22Rv1 (cell line): ENCODE data around the gene ARHGAP10.

Source experiments
- H3K27ac ChIP-seq: fragments of 450-650 bp; 2 replicates; pipeline ENCODE4 v1.5.1; 2017
- ZFX ChIP-seq: fragments of 450-650 bp; IDR thresholded peaks from 2 replicates; pipeline ENCODE4 v1.6.1; 2017; ENCODE audit warnings: antibody characterized with exemption, borderline replicate concordance
- TF ChIP-seq, protein P1 (sequence below): fragments of 450-650 bp; IDR thresholded peaks from 2 replicates; pipeline ENCODE4 v1.5.1; 2017; ENCODE audit warnings: mild to moderate bottlenecking

The ARHGAP10 gene

DNA sequence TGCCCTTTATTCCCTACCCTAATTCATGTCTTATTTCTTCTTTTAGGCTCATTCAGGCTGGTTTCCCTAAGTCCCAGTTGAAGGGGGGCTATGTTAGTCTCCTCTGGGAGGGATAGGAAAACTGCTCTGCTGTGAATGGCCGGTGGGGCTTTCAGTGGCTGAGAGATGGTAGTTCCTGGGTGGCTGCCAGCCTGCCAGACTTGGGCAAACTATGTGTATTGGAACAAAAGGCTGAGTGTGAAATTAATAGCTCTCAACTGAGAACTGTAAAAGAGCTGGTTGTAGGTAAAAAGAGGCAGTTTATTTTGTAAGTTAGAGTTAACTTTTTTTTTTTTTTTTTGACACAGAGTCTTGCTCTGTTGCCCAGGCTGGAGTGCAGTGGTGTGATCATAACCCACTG, 28.8 kb downstream of the ARHGAP10 start:
- peak overlapping the region; percentile 76 for H3K27ac ChIP-seq
- no peak for TF ChIP-seq ZFX
- TF ChIP-seq, protein P1, sequence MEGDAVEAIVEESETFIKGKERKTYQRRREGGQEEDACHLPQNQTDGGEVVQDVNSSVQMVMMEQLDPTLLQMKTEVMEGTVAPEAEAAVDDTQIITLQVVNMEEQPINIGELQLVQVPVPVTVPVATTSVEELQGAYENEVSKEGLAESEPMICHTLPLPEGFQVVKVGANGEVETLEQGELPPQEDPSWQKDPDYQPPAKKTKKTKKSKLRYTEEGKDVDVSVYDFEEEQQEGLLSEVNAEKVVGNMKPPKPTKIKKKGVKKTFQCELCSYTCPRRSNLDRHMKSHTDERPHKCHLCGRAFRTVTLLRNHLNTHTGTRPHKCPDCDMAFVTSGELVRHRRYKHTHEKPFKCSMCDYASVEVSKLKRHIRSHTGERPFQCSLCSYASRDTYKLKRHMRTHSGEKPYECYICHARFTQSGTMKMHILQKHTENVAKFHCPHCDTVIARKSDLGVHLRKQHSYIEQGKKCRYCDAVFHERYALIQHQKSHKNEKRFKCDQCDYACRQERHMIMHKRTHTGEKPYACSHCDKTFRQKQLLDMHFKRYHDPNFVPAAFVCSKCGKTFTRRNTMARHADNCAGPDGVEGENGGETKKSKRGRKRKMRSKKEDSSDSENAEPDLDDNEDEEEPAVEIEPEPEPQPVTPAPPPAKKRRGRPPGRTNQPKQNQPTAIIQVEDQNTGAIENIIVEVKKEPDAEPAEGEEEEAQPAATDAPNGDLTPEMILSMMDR = no peak

DNA sequence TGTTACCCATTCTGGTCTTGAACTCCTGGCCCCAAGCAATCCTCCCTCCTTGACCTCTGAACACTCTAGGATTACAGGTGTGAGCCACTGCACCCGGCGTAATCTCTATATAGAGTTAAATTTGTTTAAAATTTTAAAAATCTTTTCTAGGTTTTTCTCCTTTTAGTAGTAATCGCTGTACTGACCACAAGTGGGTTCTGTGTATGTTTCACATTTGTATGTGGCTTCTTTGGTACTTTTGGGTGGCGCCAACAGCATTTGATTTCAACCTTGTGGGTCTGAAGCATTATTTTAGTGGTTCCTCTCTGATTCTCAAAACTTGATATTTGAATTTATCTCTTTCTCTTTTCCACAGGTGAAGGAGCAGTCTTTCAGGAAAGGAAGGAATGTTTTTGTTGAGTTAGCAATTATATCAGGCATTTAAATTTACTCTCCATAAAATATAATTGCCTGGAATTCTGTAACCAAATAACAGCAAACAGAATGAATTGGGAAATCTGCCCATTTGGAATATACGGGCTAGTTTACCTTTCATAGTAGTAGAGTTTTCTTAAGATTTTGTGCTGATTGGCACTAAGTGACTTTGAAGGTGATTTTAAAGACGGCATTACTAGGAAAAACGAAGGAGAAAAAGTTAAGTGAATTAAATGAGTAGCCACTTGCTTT, 29.5 kb downstream of the ARHGAP10 start:
- H3K27ac ChIP-seq = peak overlapping the region; percentile 76

DNA sequence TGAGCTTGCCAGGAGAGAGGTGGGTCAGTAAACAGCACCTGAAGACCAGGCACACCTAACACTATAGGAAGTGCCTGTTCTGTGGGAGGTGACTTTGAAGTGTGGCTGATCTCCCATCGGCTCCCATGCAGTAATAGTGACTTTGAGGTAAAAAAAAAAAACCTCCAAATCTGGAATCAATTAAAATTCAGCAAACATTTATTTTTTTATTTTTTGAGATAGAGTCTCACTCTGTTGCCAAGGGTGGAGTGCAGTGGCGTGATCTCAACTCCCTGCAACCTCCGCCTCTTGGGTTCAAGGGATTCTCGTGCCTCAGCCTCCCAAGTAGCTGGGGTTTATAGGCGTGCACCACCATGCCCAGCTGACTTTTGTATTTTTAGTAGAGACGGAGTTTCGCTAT, 32.4 kb downstream of the ARHGAP10 start:
- no peak for TF ChIP-seq ZFX
- TF ChIP-seq, protein P1 = no peak
- H3K27ac ChIP-seq = no peak overlapping the region

More for the DNA sequence above, 29.5 kb downstream of the ARHGAP10 start:
- no peak for TF ChIP-seq ZFX
- TF ChIP-seq, protein P1 = no peak

DNA sequence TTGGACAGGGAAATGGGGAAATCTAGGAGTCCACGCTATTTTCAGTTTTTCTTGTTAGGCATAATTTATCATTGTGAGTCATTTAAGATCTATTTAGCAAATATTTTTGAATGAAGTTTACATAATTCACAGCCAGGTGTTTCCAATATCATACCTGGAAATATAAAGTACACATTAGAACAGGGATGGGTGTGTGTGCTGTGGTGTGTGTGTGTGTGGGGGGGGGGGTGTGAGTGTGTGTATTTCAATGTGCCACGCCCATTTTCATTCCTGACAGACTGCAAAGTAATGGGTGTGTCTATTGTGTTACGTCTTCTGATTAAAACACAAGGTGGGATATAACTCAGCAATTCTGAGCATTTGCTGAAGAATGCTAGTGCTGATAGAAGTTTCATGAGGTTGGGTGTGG, 33.2 kb downstream of the ARHGAP10 start:
- H3K27ac ChIP-seq = no peak overlapping the region
- TF ChIP-seq ZFX = no peak
- TF ChIP-seq, protein P1 = no peak

DNA sequence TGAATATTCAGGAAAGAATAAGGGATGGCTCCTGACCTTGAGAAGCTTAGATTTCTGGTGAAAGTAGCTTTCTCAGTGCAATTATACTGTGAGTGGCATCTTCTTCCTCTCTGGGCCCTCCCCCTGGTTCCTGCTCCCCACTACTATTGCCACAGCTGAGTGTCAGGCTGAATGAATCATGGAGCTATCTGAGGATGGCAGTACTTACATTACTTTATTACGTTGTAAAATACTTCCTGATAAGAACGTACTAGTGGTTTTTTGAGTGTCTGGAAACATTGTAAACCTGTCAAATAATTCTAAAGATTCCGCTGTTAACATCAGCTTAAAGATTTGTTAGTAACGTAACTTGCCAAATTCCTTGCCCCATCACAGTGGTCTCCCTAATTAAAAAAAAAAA, 36.2 kb downstream of the ARHGAP10 start:
- no peak overlapping the region for H3K27ac ChIP-seq
- TF ChIP-seq, protein P1 = no peak
- TF ChIP-seq ZFX = no peak

DNA sequence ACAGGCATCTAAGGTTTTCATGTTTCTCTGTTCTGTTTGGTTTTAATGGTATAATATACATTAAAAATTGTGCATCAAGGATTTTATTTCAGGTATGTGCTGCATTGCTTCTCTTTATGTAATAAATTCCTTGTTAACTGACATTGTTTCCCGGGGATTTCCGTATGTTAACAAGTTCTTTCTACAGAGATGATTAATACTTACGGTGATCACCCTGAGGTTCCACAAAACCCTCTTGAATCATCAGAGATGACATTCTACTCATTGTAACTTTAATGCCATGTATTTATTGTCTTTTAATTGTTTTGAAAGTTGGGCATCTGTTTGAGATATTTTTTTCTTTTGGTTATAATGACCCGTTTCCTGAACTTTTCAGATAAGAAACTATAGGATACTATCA, 37.5 kb downstream of the ARHGAP10 start:
- H3K27ac ChIP-seq = no peak overlapping the region

DNA sequence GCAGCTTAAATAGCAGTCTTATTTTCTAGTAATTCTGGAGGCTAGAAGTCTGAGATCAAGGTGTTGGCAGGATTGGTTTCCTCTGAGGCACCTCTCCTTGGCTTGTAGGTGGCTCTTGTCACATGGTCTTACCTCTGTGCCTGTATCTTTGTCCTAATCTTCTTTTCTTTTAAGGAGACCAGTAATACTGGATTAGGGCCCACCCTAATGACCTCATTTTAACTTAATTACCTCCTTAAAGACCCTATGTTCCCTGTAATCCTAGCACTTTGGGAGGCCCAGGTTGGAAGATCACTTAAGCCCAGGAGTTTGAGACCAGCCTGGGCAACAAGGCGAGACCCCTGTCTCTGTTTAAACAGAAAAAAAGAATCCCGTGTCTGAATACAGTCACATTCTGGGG, 38.9 kb downstream of the ARHGAP10 start:
- H3K27ac ChIP-seq = no peak overlapping the region
- no peak for TF ChIP-seq ZFX
- TF ChIP-seq, protein P1 = no peak

More for the DNA sequence above, 37.5 kb downstream of the ARHGAP10 start:
- TF ChIP-seq, protein P1 = no peak
- no peak for TF ChIP-seq ZFX
